ENCODE results near the gene LRRC25. TPM values are rescaled to one million over a fixed set of nuclear protein-coding genes. Genes with fewer than 3 reads are reported as not detected.

The LRRC25 gene
- total and polyA plus RNA-seq, 7 donors: 0.65 to 5.2 (median 2.3) TPM

- 14 to 52% (median 22%) methylated on average over 15 to 60 of the region's 60 CpGs for WGBS, 3 donors
- ATAC-seq (no peak), DNase-seq (peak in 1 of 2 donors; percentile 60)
- Histone ChIP-seq H3K27ac (no peak overlapping the region), H3K4me1 (peaks cover 23% of the 10 kb centered on the region), H3K27me3 (ENCODE audit: insufficient read depth in 3 of 3, low read length in 2 of 3) (peaks cover 0 to 5% (median 1%) of the 10 kb centered on the region in 3 donors), H3K36me3 (ENCODE audit: insufficient read depth in 1 of 2, low read depth in 1 of 2) (no peaks in the 10 kb centered on the region), H3K4me3 (peak overlapping the region; percentile 52), H3K9me3 (no peaks in the 10 kb centered on the region)
- TF ChIP-seq CTCF (IDR thresholded peaks at IDR 0.05): no peak
- intact Hi-C loops (cut with DNase I): no loop called here
Observed at GRCh38 chr19:18433735-18434398, 36.4 kb upstream of the LRRC25 start.

DNA sequence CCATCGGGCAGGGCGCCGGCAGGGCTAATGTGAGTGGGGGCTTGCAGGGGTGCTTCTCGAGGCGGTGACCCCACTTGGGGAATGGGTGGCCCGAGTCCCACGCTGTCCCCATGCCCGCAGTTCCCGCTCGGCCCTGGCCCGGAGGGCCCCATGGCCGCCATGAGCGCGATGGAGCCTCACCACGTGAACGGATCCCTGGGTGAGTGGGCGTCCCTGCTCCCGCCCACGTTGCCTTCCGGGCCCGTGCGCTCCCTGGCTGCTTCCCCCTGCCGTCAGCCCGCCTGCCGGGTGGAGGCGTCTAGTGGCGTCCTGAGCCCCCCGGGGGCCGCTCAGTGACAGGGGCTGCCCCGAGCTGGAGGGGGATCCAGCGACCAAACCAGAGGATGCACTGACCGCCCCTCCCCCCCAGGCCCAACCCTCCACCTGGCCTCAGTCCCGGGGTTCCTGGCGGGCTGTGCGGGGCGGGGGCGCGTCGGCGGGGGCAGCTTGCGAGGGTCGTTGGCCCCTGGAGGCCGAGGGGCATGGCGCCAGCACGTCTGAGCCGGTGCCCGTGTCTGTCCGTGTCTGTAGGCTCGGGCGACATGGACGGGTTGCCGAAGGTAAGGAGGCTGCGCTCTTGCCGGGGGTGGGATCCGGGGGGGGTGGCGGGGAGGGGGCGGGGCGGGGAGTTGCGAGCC is 35.7 kb upstream of the LRRC25 start:
- DNase-seq: peak in 1 of 2 donors; percentile 65
- intact Hi-C loops (cut with DNase I): no loop called here

DNA sequence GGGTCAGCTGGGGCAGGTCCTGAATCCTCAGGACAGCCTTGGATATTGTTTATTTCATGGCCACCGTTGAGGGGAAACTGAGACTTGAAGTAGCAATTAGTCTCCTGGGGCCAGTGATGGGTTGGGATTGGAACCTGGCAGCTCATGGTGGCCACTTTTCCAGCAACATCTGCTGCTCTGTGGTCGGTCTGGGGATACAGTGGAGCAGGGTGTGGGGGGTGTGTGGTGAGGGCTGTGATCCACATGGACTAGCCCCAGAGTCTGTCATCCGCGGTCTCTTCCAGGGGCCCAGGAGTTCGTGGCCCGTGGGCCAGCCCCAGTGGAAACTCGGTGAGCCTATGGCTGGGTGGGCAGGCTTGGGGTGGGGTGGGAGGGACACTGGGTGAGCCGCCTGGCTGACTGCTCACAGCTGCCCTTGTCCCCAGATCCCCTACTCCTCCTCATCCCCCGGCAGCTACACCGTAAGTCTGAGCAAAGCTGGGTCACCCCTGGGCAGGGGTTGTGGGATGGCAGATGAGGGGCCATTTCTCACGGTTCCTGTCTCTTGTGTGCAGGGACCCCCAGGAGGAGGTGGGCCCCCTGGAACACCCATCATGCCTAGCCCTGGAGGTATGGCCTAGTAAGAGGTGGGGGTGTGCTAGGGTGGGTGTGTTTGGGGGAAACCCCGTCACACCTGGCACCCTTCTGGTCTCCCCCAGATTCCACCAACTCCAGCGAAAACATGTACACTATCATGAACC is 35.0 kb upstream of the LRRC25 start:
- peaks cover 14% of the 10 kb centered on the region for H3K4me1 ChIP-seq
- 76 to 84% (median 81%) methylated on average over 11 to 13 of the region's 13 CpGs for WGBS, 3 donors
- H3K27me3 ChIP-seq (ENCODE audit: insufficient read depth in 3 of 3, low read length in 2 of 3): peaks cover 0 to 5% (median 0%) of the 10 kb centered on the region in 3 donors
- ATAC-seq (no peak), DNase-seq (no peak)
- H3K4me3 ChIP-seq: peak overlapping the region; percentile 52
- no peak overlapping the region for H3K27ac ChIP-seq
- intact Hi-C loops (cut with DNase I): no loop called here
- peaks cover 0 to 4% of the 10 kb centered on the region in 2 donors for H3K36me3 ChIP-seq (ENCODE audit: insufficient read depth in 1 of 2, low read depth in 1 of 2)
- TF ChIP-seq CTCF (IDR thresholded peaks at IDR 0.05): no peak
- no peaks in the 10 kb centered on the region for H3K9me3 ChIP-seq

More for the DNA sequence above, 35.7 kb upstream of the LRRC25 start:
- peaks cover 0 to 5% (median 0%) of the 10 kb centered on the region in 3 donors for H3K27me3 ChIP-seq (ENCODE audit: insufficient read depth in 3 of 3, low read length in 2 of 3)
- H3K27ac ChIP-seq: no peak overlapping the region
- H3K4me3 ChIP-seq: peak overlapping the region; percentile 52
- TF ChIP-seq CTCF (IDR thresholded peaks at IDR 0.05): no peak
- no peaks in the 10 kb centered on the region for H3K9me3 ChIP-seq
- WGBS, 3 donors: 19 to 31% (median 24%) methylated on average over 41 to 58 of the region's 59 CpGs
- peaks cover 21% of the 10 kb centered on the region for H3K4me1 ChIP-seq
- H3K36me3 ChIP-seq (ENCODE audit: insufficient read depth in 1 of 2, low read depth in 1 of 2): peaks cover 0 to 1% of the 10 kb centered on the region in 2 donors
- no peak for ATAC-seq

DNA sequence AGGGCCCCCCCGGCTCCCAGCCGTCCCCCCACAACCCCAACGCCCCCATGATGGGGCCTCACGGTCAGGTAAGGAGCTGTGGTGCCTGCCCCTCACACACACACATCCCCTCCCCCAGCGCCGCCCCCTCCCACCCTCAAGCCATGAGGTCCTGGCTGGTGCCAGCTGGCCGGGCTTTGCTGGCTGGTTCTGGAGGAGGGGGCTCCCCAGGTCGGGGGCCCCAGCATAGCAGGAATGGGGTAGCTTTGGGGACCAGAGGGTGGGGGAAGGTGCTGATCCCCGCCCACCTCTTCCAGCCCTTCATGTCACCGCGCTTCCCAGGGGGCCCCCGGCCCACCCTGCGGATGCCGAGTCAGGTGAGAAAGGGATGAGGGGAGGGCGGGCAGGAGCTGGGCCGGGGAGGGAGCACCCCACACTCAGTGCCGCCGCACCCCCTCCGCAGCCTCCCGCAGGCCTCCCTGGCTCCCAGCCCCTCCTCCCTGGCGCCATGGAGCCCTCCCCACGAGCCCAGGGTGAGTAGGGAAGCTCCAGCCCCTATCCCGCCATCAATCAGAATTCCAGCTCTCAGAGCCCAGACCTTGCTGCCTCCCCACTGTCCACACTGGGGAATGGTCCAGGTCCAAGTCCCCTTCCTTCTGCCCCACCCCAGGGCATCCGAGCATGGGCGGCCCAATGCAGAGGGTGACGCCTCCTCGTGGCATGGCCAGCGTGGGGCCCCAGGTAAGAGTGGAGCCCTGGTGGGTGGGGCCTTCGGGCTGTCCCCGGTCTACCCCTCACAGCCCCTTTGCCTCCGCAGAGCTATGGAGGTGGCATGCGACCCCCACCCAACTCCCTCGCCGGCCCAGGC is 34.2 kb upstream of the LRRC25 start:
- Histone ChIP-seq H3K36me3 (ENCODE audit: insufficient read depth in 1 of 2, low read depth in 1 of 2) (peaks cover 0 to 4% of the 10 kb centered on the region in 2 donors), H3K27ac (no peak overlapping the region), H3K27me3 (ENCODE audit: insufficient read depth in 3 of 3, low read length in 2 of 3) (peaks cover 0 to 5% (median 0%) of the 10 kb centered on the region in 3 donors), H3K4me3 (no peak overlapping the region), H3K4me1 (peaks cover 12% of the 10 kb centered on the region), H3K9me3 (no peaks in the 10 kb centered on the region)
- intact Hi-C loops (cut with DNase I): no loop called here
- ATAC-seq (no peak), DNase-seq (no peak)
- TF ChIP-seq CTCF (IDR thresholded peaks at IDR 0.05): no peak
- 85 to 90% (median 90%) methylated on average over 25 to 34 of the region's 34 CpGs for WGBS, 3 donors

Measured in psoas muscle (tissue), 8 donors.